ENCODE measurements around the gene CYP27B1. TPM values are rescaled to one million over a fixed set of nuclear protein-coding genes. Genes with fewer than 3 reads are reported as not detected.

The CYP27B1 gene, protein sequence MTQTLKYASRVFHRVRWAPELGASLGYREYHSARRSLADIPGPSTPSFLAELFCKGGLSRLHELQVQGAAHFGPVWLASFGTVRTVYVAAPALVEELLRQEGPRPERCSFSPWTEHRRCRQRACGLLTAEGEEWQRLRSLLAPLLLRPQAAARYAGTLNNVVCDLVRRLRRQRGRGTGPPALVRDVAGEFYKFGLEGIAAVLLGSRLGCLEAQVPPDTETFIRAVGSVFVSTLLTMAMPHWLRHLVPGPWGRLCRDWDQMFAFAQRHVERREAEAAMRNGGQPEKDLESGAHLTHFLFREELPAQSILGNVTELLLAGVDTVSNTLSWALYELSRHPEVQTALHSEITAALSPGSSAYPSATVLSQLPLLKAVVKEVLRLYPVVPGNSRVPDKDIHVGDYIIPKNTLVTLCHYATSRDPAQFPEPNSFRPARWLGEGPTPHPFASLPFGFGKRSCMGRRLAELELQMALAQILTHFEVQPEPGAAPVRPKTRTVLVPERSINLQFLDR
- 3.2 and 4.2 TPM in 2 replicates for total RNA-seq
- long read RNA-seq, partial matches to known transcripts: 1 of 1 reads
- long read RNA-seq, other reads (novel, unspliced or antisense): 0 of 1 reads

DNA sequence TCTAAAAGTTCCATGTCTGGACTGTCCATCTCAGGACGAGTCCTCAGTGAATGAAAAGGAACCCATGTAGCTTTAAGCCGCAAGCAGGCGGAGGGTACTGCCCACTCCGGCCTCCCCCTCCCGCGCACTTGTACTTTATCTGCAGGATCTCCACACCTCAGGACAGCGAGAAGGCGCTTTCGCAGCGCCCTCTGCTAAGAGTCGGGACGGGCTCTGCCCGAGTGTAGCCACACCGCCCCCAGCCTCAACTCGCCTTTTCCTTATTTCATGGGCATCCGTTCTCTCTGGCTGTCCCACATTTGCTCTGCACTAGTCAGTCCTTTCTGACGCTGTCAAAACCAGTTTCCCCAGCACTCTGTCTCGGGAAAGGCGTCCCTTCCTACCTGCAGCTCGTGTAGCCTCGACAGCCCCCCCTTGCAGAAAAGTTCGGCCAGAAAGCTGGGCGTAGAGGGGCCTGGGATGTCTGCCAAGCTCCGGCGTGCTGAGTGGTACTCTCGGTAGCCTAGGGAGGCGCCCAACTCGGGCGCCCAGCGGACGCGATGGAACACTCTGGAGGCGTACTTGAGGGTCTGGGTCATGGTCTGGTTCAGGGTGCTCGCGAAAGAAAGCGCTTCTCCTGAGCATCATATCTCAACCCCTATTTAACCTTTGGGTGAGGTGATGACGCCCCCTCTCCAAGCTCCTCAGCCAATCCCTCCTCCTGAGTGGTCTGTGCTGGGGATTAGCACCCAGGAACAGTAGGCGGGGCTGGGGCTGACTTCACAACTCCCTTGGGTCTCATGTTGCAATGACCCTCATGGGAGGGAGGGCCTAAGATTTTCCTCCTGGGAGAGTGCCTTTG lies at the start of gene CYP27B1:
Gene CYP27B1, minus strand, starts transcription at position 615 of the 841 bp plus-strand sequence. Its CDS starts 37 bp downstream, at position 578.
- H3K4me1 Mint-ChIP-seq: peaks cover 19% of the 10 kb centered on the region
- H3K9me3 Mint-ChIP-seq: no peaks in the 10 kb centered on the region
- H3K27me3 Mint-ChIP-seq (ENCODE audit: low read depth): peaks cover 76% of the 10 kb centered on the region
- peak within 1 kb of the TSS; percentile 73 for H3K4me3 Mint-ChIP-seq
- TF ChIP-seq, protein P1, sequence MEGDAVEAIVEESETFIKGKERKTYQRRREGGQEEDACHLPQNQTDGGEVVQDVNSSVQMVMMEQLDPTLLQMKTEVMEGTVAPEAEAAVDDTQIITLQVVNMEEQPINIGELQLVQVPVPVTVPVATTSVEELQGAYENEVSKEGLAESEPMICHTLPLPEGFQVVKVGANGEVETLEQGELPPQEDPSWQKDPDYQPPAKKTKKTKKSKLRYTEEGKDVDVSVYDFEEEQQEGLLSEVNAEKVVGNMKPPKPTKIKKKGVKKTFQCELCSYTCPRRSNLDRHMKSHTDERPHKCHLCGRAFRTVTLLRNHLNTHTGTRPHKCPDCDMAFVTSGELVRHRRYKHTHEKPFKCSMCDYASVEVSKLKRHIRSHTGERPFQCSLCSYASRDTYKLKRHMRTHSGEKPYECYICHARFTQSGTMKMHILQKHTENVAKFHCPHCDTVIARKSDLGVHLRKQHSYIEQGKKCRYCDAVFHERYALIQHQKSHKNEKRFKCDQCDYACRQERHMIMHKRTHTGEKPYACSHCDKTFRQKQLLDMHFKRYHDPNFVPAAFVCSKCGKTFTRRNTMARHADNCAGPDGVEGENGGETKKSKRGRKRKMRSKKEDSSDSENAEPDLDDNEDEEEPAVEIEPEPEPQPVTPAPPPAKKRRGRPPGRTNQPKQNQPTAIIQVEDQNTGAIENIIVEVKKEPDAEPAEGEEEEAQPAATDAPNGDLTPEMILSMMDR (conservative IDR thresholded peaks at IDR 0.05): no peak
- no peak within 1 kb of the TSS for H3K27ac Mint-ChIP-seq (ENCODE audit: unreplicated experiment)
- H3K36me3 Mint-ChIP-seq (ENCODE audit: low read depth): peaks cover 10% of the 10 kb centered on the region
- DNase-seq (ENCODE audit: low read depth, low spot score): no peak

- Mint-ChIP-seq H3K4me3 (no peak overlapping the region), H3K27ac (ENCODE audit: unreplicated experiment) (no peak overlapping the region), H3K36me3 (ENCODE audit: low read depth) (no peaks in the 10 kb centered on the region), H3K4me1 (no peaks in the 10 kb centered on the region), H3K27me3 (ENCODE audit: low read depth) (no peaks in the 10 kb centered on the region), H3K9me3 (no peaks in the 10 kb centered on the region)
- TF ChIP-seq, protein P1 (conservative IDR thresholded peaks at IDR 0.05): no peak
- no peak for DNase-seq (ENCODE audit: low read depth, low spot score)
Measured at GRCh38 chr12:57816001-57816854, 49.4 kb upstream of the CYP27B1 start.

DNA sequence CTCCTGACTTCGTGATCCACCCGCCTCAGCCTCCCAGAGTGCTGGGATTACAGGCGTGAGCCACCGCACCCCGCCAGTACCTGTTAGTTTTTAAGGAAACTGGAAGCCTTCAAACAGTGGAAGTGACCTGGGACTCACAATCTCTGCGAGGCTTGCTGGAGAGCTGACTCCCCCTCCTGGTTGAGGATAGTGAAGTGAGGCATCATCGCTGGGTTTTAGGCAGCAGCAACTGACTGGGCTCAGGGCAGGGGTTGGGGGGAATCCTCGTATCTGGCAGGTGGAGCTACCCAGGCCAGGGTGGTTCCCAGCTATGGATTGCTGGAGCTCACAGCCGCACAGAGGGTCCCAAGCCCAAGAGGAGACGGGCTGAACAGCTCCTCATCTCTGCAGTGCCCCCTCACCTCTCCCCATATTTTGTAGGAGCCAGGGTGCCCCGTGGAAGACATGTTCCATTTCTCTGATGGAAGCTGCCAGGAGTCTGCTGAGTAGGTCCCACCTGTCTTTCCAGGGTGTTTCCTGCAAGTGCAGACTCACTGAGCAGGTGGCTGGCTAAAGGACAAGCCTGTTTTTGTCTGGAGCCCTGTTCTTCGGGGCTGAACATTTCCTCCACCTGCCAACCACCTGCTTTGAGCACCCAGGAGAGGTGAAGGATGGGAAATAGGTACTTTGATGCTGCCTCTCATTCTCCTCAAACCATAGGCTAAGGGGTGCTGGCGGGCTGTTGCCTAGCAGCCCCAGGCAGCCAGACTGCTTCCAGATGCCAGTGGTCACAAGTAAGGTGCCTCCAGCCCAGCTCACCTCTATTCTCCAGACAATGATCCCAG lies 48.5 kb upstream of the CYP27B1 start:
- Mint-ChIP-seq H3K9me3 (no peaks in the 10 kb centered on the region), H3K27me3 (ENCODE audit: low read depth) (no peaks in the 10 kb centered on the region), H3K4me1 (no peaks in the 10 kb centered on the region), H3K4me3 (no peak overlapping the region), H3K27ac (ENCODE audit: unreplicated experiment) (peak overlapping the region; percentile 27), H3K36me3 (ENCODE audit: low read depth) (no peaks in the 10 kb centered on the region)
- TF ChIP-seq, protein P1 (conservative IDR thresholded peaks at IDR 0.05): no peak
- no peak for DNase-seq (ENCODE audit: low read depth, low spot score)

- Mint-ChIP-seq H3K9me3 (no peaks in the 10 kb centered on the region), H3K4me3 (no peak overlapping the region), H3K36me3 (ENCODE audit: low read depth) (no peaks in the 10 kb centered on the region), H3K27ac (ENCODE audit: unreplicated experiment) (no peak overlapping the region), H3K4me1 (no peaks in the 10 kb centered on the region), H3K27me3 (ENCODE audit: low read depth) (no peaks in the 10 kb centered on the region)
- no peak for DNase-seq (ENCODE audit: low read depth, low spot score)
- TF ChIP-seq, protein P1 (conservative IDR thresholded peaks at IDR 0.05): no peak
Measured at GRCh38 chr12:57813971-57814772, 47.3 kb upstream of the CYP27B1 start.

Measured in neural crest cell (in vitro differentiated cells).